NCI-H748 (cell line): ENCODE data around the gene GALNT4.

Source experiments
- DNase-seq: peaks from one replicate; lab custom pipeline; 2025; ENCODE audit not compliant: unreplicated experiment; lab: John Stamatoyannopoulos, UW

The GALNT4 gene

DNA sequence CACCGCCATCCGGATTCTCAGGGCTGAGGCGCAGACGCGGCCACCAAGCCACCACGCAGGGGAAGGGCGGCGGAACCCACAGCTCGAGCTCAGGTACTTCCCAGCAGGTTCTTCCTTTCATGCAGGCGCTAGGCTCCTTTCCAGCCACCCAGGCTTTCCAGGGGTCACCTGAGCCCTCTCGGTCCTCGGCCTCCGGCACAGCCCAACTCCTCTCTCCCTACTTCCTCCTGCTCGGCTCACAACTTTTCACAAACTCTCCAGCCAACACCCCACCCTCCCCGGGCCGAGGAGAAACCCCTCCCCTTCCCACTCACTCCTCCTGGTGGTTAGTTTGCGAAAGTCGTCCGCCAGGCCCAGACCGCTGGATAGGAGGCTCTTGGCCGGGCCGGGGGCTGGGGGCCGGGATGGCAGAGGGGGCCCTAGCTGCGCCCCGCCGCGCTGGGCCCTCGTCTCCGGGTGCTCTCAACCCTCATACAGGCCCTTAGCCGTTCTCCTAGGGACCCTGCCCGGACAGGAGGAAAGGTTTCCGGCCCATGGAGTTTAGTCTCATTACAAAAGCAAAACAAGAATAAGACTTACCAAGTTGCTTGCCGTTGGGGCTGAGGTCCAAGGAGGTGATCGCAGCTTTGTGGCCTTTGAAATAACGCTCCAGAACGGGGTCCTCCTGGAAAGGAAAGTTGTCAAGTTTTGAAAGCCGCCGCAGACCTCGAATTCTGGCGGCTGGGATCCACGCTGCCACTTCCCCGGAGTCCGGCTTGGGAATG lies at the start of gene GALNT4:
TSS of gene GALNT4 (minus strand) at position 256 of the 764 bp plus-strand sequence. CDS start at position 9, 247 bp downstream.
- DNase-seq: peak; percentile 76

DNA sequence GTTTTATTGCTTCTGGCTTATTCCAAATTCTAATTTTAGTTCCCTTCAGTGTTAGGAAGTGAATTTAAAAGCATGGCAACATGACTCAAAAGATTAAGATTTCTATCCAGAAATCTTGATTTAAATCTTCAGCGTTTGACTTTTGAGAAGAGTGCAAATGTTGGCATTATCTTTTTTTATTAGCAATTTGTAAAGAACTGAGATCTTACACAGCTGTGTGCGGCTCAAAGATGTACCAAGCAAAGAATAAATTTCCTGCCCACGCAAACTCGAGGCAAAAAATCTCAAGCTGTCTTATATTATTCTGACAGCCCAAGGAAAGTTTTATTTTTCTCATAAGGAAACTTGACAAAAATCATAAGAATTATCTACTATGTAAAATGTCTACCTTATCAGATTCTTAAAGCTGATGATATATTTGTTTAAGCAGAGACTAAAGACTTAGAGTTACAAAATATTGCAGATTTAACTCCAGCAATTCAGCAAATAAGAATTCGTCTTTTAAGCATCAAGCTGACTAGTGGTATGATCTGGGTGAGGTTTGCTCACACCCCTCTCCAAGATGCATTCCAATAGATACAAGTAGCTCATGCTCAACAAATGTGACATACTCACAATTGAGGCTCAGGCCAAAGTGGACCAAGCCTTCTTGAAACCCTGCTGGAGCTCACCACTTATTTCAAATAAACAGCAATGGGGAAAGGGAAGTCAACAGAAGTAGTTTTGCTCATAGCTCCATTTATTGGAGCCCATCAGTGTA lies 48.6 kb upstream of the GALNT4 start:
- no peak for DNase-seq

DNA sequence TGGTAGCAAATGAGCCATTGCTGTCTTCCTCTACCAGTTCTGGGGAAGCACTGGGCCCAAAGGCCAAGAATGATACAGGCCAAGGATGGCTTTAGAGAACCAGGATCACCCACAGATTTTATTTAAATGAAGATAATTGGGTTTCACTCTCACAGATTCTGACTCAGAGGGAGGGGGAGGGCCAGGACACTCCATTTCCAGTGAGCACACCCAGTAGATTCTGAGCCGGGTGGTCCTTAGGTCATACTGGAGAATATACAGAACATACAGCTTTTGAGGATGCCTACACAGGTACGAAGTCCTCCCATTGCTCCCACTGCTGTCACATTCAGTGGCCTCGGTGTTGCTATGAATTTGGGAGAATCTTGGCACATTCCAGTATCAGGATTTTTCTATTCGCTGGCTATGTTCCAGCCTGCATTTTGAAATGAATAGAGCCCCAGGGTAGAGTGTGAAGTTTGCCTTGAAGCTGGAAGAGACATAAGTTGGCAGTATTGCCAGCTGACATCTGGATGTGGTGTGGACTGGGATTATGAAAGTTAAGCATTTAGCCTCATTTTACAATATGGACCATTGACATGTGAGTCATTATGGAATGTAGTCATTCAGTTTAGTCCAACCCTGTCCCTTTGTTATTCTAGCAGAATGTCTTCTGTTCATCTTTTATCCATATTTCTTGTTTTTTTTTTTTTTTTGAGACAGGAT lies 47.0 kb upstream of the GALNT4 start:
- no peak for DNase-seq

DNA sequence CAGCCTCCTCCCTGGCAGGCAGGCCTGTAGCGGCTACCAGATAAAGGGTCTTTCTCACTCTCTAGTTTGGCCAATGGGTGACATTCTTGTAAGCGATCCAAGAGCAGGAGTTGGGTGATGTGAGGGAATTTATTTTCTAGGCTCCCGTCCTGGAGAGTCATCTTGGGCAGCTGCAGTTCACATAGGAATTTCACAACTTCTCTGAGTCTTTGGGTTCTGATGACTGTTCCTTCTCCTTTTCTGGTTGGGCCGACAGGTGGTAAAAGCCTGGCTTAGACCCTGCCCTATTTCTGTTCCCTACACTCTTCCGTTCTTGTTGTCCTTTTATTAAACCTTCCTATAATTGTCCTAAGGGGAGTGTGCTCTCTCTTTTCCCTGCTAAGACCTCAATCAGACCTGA lies 43.9 kb upstream of the GALNT4 start:
- DNase-seq: no peak

DNA sequence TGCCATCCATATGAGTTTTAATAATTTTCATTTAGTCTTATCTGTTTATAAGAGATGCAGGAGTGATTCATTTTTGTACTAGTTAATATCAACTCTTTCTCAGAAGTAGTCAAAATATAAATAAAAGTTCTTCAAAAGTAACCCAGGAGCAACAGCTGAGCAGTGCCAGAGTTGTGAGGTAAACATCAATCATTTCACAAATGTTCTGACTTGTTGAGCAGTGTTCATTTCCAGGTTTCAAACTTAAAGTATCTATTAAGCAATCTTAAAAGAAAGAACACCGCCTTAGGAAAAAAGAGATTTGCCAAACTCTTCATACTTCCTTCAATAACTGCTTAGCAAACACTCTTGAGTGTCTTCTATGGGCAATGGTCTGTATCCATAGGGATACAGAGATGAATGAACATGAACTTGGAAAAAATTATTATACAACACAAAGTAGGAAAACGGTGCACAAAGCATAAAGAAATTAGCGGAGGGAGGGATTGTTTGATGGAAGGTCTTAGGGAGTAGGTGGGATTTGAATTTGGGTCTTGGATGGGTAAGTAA lies 43.2 kb upstream of the GALNT4 start:
- no peak for DNase-seq

DNA sequence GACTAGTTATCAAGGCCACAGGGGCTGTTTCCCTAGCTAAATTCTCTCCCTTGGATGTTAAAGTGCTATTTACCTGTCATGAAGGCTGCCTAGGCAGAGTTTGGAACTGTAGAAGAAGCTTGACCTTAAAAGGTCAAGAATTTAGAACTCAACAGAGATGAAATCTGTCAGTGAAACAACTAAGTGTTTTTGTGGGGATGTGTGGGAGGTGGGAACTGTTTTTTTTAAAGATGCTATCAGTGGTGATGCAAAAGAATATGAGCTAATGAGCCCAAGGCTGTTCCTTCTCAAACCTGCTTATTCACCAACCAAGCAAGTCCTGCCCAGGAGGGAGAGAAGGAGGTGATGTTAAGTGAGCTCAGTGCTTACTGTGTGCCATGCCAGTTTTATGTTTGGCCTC lies 42.0 kb upstream of the GALNT4 start:
- DNase-seq: no peak

DNA sequence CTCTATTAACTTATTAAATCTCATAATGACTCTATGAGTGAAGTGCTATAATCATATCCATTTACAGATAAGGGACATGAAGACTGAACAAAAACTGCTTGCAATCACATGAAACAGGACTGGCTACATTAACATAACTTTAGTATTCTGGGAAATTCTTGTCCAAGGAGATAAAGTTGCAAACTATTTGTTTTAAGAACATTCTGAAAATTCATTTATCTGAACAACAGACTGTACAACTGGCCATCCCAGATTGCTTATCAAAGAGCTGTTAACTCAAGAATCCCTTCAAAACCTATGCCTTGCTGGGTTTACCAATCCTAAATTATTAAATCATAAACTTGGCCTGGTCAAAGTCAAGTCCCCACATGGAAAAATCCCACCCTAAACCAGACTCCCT lies 40.4 kb upstream of the GALNT4 start:
- no peak for DNase-seq

DNA sequence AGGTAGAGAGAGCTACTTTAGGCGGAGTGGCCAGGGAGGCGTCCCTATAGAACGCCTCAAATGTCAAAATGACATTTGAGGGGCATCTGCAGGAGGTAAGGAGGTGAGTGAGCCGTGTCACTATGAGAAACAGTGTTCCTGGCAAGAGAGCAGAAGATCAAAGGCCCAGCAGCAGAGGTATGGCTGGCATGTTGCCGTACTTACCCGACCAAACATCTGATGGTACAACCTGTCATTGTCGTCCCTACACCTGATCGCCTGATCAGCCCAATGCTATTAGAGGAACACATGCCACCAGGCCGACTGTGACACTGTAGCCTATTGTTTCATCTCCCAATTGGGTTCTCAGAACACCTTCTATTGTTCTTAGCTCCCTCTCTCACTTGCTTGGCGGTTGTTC lies 35.2 kb upstream of the GALNT4 start:
- DNase-seq: no peak

DNA sequence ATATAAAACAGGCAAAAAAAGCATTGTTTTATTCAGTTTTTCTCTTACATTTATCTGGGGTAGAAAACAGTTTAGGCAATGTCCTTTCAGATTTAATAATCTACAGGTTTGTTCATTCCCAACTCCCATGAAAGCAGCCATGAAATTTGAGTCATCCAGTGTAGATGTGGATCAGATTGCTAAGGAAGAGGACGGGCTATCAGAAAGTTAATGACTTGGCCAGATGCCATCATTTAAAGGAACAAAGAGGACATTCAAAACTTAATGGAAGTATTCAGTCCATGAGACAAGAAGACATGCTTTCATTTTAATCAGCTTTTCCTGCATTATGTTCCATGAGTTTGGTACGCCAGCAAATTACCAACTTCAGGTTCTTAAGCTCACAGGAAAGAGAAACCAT lies 32.4 kb upstream of the GALNT4 start:
- DNase-seq: peak; percentile 63

DNA sequence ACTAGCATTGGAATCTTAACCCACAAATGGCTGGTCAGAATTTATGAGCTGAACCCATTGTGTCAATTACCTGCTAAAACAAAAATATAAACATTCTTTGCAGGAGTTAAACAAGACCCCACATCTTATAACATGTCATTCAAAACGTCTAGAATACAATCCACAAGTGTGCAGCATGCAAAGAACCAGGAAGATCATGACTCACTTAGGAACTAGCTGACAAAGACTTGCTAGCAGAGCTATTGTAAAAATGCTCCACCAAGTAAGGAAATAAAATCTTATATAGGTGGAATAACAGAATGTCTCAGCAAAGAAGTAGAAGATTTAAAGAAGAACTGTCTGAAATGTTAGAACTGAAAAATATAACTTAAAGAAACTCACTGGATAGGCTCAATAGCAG lies 27.8 kb upstream of the GALNT4 start:
- DNase-seq: no peak

DNA sequence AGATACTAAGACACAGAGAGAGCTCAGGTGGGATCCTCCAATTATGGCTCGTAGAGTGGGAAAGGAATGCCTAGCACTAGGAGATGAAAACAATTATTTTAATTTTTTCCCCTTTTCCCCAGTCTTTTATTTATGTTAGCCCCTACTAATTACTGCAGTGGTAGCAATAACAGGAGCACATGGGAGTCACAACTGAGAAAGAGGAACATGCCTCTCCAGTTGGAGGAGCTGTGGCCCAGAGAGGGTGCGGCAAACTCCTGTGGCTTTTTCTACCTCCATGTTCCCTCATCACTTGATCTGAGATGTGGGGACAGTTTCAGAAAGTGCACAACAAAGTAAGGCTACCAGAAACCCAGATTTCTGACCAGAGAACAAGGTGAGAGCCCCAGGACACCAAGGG lies 27.2 kb upstream of the GALNT4 start:
- DNase-seq: no peak

DNA sequence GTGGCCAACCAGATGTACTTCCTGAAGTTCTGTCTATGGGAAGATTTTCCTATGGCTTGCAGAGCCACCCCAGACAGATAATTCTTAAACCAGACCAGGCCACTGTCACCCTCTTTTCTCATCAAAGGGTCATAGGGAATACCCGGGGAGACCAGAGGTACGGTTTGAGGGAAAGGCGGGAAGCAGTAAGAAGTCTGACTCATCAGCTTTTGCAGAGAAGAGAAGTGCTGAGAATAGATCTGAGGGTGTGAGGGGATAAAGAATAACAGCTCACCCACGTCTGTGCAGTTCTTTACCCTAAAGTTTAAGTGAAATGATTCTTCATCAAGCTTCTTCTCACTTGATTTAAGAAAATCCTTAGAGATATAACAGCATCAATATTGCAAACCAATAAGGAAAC lies 22.5 kb upstream of the GALNT4 start:
- no peak for DNase-seq

DNA sequence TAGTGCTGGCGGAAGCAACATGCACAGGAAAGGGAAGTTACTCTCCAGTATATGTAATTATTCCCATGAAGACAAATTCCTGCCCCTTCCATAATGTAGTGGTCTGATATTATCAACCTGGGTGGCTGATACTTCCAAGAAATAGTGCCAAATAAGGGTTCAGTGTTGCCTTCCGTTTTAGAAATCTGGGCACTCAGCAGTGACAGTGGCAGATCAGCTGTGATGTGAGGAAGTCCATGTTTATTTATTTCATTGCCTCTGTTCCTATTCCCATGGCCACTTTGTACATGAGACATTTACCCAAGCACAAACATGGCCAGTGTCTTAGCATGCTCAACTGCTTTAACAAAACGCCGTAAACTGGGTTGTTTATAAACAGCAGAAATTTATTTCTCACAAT lies 21.6 kb upstream of the GALNT4 start:
- DNase-seq: no peak

DNA sequence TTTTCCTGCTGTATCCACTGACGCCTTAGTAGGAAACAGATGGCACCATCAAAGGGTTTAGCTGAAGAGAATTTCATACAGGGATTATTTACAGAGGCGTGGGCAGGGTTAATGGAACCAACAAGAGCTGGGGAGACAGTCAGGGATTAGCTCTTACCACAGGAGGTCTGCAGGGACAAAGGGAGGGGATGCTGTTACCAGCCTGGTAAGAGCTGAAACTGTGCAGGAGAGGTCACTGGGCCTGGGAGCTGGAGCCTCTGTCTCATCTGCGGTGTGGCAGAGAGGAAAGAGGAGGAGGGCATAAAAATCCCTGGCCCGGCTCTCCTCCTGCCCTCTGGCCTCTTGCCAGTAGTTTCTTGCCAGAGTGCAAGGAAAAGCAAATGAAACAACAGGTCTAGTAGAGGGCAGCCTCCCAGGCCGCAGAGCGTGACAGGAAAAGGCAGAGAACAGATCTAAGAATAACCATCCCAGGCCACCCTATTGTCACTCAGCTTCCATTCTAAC lies 20.1 kb upstream of the GALNT4 start:
- DNase-seq: peak; percentile 92

DNA sequence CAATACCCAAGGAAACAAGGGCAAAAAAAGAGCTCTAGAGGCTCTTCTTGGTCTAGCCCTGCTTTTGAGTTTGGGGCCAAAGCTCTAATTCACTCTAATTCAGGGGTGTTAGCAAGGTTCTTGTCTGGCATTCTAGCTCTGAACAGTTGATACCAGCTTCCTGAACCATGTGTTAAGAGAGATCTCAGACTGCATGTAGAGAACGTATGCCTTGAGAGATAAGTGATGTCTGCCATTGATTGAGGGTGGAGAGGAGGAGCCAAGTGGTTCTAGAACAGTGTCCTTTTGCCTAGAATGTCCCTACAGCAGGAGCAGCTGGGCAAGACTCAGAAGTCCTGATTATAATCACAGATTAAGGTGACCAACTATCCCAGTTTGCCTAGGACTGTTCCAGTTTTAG lies 19.4 kb upstream of the GALNT4 start:
- DNase-seq: no peak

DNA sequence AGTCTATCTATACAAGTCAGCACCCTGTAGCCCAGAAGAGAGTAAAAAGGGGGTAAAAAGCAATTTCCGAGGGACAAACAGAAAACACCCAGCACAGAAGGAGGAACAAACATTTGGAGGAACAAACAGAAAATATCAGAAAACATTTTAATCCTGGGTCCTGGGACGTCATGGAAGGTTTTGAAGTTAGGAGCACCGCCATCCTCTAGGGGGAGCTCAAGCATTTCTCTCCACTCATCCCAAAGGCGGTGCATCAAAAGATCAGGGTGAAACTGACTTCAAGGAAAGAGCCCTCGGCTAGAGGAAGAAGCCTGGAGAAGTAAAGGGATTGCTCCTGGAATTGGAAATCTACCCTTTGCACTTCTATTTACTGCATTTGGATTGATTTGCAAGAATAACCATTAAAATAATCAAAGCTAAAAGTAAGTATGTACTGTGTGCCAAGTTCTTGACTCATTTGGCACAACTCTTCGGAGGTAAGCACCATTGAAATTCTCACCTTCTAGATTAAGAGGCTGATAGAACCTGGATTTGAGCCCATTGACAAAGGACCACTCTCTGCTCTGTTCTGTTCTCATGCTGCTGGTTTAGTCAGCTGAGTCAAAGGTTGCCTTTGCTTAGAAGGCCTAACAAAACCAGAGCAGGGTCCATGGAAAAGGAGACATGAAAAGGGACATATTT lies 18.5 kb upstream of the GALNT4 start:
- DNase-seq: peak; percentile 74

DNA sequence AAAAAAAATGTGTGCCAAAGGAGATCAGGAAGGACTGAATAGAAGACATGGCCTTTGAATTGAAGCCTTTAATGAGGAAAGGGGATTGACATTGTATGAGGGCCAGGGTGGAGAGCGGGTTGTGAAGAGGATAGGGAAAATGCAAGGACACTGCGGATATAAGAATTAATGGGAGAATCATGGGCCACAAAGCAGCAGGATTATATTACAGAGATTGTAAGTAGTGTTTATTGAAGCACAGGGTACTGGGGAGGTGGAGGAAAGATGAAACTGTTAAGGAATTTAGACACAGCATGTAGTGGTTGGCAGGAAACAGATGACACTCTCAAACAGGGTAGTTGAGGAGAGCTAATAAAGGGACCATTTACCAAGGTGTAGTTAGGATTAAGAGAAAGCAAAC lies 17.6 kb upstream of the GALNT4 start:
- no peak for DNase-seq

DNA sequence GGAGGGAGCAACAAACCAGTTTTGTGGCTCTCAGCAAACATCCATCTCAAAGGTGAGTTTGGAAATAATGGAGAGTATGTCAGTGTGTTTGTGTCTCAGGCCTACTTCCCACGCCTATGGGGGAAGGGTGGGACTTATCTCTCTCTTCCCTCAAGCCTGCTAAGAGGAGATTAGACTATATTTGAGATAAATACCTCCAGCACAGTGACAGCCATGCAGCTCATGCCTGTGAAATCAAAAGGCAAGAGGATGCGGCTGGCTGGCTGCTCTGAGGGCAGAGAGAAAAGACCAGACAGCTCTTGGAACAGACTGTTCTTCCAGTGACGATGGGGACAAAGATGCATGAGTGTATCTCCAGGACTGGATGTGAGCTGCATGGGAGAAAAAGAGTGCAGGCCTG lies 16.0 kb upstream of the GALNT4 start:
- no peak for DNase-seq

DNA sequence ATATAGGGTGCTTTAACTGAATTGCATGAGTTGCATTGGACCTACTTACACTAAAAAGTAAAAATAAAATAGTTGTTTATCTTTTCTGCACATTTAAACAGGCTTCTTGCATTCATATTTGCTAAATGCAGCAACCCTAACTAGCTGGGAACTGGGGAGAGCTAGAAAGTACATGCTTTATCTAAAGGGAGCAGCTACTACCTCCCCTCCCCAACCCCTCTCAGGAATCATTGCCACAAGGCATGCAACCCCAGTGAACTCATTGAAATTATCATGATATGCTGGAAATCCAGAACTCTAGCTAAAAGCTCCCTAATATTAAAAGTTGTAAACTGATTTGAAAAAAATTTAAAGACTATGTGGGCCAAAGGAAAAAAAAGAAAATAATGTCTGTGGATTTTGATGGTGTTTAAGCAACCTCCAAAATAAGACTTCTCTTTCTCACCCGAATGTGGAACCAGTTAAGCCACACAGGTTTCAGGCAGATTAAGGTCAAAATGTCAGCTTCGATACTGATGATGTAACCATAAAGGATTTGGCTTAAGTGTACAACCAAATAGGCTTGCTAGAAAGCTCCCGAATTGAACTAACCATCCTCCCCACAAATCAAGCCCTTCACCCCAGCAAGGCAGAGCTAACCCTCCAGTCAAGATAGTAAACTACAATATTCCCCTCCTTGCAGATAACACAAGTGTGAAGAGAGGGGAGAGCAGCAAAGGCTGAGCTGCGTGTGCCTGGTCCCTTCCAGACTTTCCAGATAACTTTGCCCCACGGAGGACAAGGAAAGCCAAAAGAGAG lies 15.0 kb upstream of the GALNT4 start:
- DNase-seq: no peak

DNA sequence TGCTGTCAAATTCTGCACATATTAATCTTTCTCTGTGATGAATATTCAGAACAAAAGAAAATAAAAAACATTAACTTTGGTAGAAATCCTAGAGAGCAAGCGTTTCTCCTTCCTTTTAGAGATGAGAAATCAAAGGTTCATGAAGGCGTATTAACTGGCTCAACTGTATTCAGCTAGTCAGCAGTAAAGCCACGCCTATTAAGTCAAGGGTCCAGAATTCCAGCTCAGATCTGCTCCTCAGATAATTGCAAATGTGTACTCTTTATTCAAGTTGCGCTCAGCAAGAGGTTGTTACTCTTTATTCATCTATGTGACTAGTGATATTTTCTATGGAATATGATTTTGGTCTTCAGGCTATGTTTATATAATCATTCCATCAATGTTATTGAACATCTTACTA lies 14.3 kb upstream of the GALNT4 start:
- DNase-seq: no peak
